Stimulated activated effector memory CD8-positive, alpha-beta T cell treated with anti-CD3 and anti-CD28 coated beads, Interleukin-12 subunit alpha, Interleukin-12 subunit beta, amount 100 ng/mL, for 72 hours (primary cell): Measurements from ENCODE around the gene FCHSD1.

ENCODE experiments used
- ATAC-seq: fragments of 150-1000 bp; cut with Tn5 transposase; 2 replicates; pipeline ENCODE4 v1.10.0; 2021
- DNase-seq, 2 donors: peaks; one replicate each; pipeline ENCODE4 v3.0.0; 2021 to 2022; ENCODE audit warnings: low spot score in 2 of 2
- H3K27ac Mint-ChIP-seq: one replicate; pipeline ENCODE4 v1.8.0; 2022; ENCODE audit warnings: mild to moderate bottlenecking, mixed read lengths
- H3K36me3 Mint-ChIP-seq: one replicate; pipeline ENCODE4 v1.8.0; 2022; ENCODE audit warnings: mild to moderate bottlenecking, mixed read lengths
- H3K4me1 Mint-ChIP-seq: one replicate; pipeline ENCODE4 v1.8.0; 2022; ENCODE audit warnings: mixed read lengths
- H3K4me3 Mint-ChIP-seq: one replicate; pipeline ENCODE4 v1.8.0; 2022; ENCODE audit warnings: mild to moderate bottlenecking, mixed read lengths
- H3K9me3 Mint-ChIP-seq: one replicate; pipeline ENCODE4 v1.8.0; 2022; ENCODE audit warnings: mixed read lengths

FCHSD1 gene

DNA sequence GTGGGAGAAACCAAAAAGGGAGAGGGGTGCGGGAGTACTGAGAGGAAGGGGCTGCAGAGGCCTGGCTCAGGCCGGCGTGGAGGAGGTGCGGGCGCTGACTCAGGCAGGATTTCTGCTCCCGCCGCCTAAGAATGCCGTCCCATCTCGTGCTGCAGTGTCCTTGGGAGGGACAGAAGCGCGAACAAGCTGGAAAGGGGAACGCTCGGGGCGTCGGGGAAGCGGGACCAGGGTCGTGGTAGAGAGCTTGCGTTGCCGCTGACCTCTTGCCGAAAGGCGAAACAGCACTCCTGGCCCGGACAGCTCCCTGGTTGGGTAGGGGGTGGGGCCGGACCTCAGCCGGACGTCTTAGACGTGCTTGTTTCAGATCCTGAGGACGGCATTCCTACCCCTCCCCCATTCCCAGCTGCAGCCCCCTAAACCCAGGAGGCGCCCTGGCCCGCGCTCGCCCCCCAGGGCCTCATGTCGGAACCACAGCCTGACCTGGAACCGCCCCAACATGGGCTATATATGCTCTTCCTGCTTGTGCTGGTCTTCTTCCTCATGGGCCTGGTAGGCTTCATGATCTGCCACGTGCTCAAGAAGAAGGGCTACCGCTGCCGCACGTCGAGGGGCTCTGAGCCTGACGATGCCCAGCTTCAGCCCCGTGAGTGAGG lies 13.3 kb downstream of the FCHSD1 start:
- ATAC-seq (peak; percentile 49), DNase-seq (peak; percentile 32 to 80)
- Mint-ChIP-seq H3K36me3 (peaks cover 64% of the 10 kb centered on the region), H3K9me3 (no peaks in the 10 kb centered on the region), H3K4me3 (peak overlapping the region; percentile 84), H3K4me1 (peaks cover 61% of the 10 kb centered on the region), H3K27ac (peak overlapping the region; percentile 86)

DNA sequence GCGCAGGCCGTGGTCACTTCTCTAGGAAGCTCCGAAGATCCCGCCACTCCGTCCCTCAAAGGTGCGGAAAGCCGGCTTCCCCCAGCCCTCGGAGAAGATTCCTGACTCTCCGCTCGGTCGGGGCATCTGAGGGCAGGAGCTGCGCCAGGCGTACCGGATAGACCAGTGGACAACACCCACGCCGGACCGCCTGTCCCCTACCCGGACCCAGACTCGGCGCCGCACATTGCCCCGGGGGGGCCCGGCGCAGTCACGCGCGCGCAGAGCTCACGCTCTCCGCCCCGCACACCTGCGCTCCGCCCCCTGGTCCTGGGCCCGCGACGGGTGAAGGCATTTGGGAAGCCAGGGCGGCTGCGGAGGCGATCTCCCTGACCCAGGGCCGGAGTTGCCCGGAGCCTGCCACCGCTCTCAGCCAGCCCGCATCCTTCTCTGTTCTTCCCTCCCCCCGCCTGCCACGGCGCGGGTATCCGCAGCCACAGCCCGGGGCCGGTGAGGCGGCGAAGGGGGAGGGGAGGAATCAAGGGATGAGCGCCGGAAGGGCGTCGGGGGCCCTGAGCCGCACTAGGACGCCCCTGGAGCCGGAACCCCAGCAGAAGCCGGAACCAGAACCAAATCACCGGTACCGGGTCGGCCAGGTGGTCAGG lies 14.0 kb downstream of the FCHSD1 start:
- Mint-ChIP-seq H3K27ac (peak overlapping the region; percentile 86), H3K4me1 (peaks cover 57% of the 10 kb centered on the region), H3K4me3 (peak overlapping the region; percentile 84), H3K9me3 (no peaks in the 10 kb centered on the region), H3K36me3 (peaks cover 70% of the 10 kb centered on the region)
- DNase-seq (peak in 1 of 2 donors; percentile 43), ATAC-seq (peak; percentile 58)

DNA sequence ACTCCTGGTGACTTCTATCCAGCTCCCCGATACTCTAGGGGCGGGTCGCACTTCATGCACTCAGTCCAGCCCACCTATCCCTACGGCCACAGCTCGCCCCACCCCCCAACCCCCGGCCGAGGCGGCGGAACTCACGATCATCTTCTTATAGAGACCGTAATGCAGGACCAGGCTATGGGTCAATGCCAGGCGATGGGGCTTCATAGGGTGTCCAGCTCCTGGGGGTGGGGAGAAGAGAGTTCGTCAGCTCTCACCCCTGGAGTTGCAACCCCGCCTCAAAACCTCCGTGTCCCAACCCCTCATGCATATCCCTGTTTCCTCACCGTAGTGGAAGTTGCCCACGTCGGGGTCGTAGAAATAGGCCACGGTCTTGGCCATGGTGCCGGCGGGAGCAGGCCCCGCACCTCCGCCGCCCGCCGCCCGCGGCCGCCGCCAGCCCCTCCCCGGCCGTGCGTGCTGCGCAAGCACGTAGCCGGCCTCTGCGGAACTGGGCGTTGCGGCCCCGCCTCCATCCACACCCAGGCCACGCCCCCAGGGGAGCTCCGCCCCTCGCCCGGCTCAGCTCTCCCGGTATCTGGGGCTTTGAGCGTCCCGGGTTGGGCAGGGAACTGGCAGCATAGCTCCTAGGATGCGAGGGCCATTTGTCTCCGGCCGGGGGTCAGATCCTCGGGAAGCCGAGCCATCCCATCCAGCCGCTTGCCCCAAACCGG lies 14.7 kb downstream of the FCHSD1 start, which contains the start of the genes HDAC3 and RELL2:
TSS of gene HDAC3 (minus strand) at position 437 of the 710 bp plus-strand sequence. CDS start at position 378, 59 bp downstream.
TSS of gene RELL2 (plus strand) at position 585 of the 710 bp plus-strand sequence. CDS start 1,229 bp downstream, outside the sequence.
- Mint-ChIP-seq H3K36me3 (peaks cover 70% of the 10 kb centered on the region), H3K27ac (peak within 1 kb of the TSS; percentile 86), H3K4me1 (peaks cover 50% of the 10 kb centered on the region), H3K4me3 (peak within 1 kb of the TSS; percentile 84), H3K9me3 (no peaks in the 10 kb centered on the region)
- ATAC-seq = peak; percentile 87
- peak; percentile 97 for DNase-seq

- DNase-seq (no peak), ATAC-seq (no peak)
- Mint-ChIP-seq H3K4me1 (peaks cover 45% of the 10 kb centered on the region), H3K9me3 (no peaks in the 10 kb centered on the region), H3K27ac (peak overlapping the region; percentile 86), H3K4me3 (peak overlapping the region; percentile 84), H3K36me3 (peaks cover 70% of the 10 kb centered on the region)
Observed at GRCh38 chr5:141636106-141636412, 15.2 kb downstream of the FCHSD1 start.

DNA sequence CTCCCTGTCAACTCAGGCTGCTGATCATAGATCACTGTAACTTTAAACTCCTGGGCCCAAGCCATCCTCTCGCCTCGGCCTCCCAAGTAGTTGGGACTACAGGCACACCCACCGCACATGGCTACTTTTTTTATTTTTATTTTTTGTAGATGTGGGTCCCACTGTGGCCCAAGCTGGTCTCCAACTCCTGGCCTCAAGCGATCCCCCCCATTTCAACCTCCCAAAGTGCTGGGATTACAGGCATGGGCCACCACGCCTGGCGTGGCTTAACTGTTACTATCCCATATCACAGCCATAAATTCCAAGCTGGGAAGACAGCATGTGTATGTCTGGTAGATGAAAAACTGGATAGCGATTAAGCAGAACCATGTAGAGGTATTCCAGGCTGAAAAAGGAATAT lies 15.6 kb downstream of the FCHSD1 start:
- Mint-ChIP-seq H3K36me3 (peaks cover 70% of the 10 kb centered on the region), H3K4me3 (peak overlapping the region; percentile 84), H3K9me3 (no peaks in the 10 kb centered on the region), H3K27ac (peak overlapping the region; percentile 86), H3K4me1 (peaks cover 41% of the 10 kb centered on the region)
- no peak for ATAC-seq
- no peak for DNase-seq

GRCh38 chr5:141634720-141635119 lies 16.5 kb downstream of the FCHSD1 start:
- no peak for DNase-seq

DNA sequence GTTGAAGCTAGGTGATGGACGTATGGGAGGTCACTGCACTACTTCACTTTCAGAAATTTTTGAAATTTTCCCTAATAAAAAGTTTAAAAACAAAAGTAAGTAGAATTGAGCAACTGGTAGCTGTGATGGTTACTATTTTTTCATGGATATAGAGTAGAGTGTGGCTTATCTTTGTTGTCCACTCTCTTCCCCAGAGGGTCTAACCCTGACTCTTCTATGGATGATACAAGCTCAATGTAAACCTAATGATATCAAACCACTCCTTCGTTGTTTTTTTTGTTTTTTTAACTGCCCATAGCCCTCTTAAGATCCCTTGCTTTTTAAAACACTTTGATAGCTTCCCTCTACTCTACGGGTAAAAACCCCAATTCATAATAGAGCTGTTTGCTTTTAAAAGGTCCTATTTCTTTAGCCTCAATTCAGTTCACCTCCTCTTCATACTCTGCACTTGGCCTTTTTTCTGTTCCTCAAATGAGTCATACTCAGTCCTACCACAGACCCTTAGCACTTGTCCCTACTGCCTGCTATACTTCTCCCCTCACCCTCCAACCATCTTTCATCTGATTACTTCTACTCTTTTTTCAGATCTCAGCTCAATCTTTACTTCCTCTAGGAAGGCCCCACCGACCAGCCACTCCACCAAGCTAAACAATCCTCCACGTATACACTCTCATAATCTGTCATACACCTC lies 17.2 kb downstream of the FCHSD1 start:
- peak; percentile 57 for ATAC-seq
- Mint-ChIP-seq H3K4me3 (peak overlapping the region; percentile 84), H3K27ac (peak overlapping the region; percentile 1), H3K9me3 (no peaks in the 10 kb centered on the region), H3K36me3 (peaks cover 78% of the 10 kb centered on the region), H3K4me1 (peaks cover 41% of the 10 kb centered on the region)
- no peak for DNase-seq

More at GRCh38 chr5:141634720-141635119, 16.5 kb downstream of the FCHSD1 start:
- peak overlapping the region; percentile 84 for H3K4me3 Mint-ChIP-seq
- no peak for ATAC-seq
- H3K36me3 Mint-ChIP-seq = peaks cover 76% of the 10 kb centered on the region
- no peaks in the 10 kb centered on the region for H3K9me3 Mint-ChIP-seq
- H3K27ac Mint-ChIP-seq = peak overlapping the region; percentile 1
- peaks cover 38% of the 10 kb centered on the region for H3K4me1 Mint-ChIP-seq

DNA sequence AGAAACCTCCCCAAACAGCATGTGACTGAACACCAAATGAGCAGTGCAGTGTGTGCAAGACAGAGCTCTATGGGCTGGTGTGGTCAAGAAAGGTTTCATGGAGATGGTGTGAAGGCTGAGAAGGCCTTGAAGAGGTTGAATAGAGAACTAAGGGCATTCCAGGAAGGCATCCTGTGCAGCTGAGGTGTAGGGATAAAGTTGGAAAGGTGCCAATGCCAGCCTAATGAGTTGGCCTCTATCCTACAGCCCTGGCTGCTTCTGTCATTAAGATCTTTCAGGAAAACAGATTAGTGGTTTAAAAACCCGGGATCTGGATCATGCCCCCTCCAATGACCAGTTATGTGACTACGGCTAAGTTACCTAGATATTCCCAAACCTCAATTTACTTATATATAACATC lies 18.6 kb downstream of the FCHSD1 start:
- Mint-ChIP-seq H3K9me3 (no peaks in the 10 kb centered on the region), H3K4me1 (peaks cover 35% of the 10 kb centered on the region), H3K27ac (no peak overlapping the region), H3K4me3 (no peak overlapping the region), H3K36me3 (peaks cover 78% of the 10 kb centered on the region)
- no peak for DNase-seq
- ATAC-seq = no peak

GRCh38 chr5:141630570-141631140 lies 20.6 kb downstream of the FCHSD1 start:
- Mint-ChIP-seq H3K36me3 (peaks cover 91% of the 10 kb centered on the region), H3K4me1 (peaks cover 29% of the 10 kb centered on the region), H3K4me3 (no peak overlapping the region), H3K9me3 (no peaks in the 10 kb centered on the region), H3K27ac (no peak overlapping the region)
- no peak for DNase-seq
- ATAC-seq = no peak

- H3K36me3 Mint-ChIP-seq = peaks cover 100% of the 10 kb centered on the region
- DNase-seq = no peak
Observed at GRCh38 chr5:141628175-141628788, 22.9 kb downstream of the FCHSD1 start.

DNA sequence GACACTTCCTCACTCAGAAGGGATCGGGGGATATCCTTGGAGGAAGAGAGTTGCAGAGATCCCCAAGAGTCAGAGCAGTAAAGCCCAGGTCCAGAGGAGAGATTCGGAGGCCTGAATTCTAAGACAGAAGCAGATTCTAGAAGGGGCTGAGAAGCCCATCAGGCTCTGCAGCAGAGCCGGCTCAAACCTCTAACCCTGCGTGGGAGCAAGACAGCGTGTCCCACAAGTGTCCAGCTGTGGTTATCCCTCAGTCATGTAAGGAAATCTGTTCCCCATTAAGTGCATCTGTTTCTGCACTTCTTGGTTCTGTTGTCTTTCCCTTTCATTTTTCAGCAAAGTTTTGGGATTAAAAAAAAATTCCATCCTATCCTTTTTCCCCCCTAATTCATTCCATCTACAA lies 27.6 kb downstream of the FCHSD1 start:
- Mint-ChIP-seq H3K27ac (peak overlapping the region; percentile 72), H3K4me1 (peaks cover 9% of the 10 kb centered on the region), H3K36me3 (peaks cover 99% of the 10 kb centered on the region), H3K4me3 (no peak overlapping the region), H3K9me3 (no peaks in the 10 kb centered on the region)
- no peak for ATAC-seq
- DNase-seq = no peak

More at GRCh38 chr5:141628175-141628788, 22.9 kb downstream of the FCHSD1 start:
- Mint-ChIP-seq H3K4me3 (no peak overlapping the region), H3K4me1 (peaks cover 14% of the 10 kb centered on the region), H3K27ac (peak overlapping the region; percentile 86), H3K9me3 (no peaks in the 10 kb centered on the region)
- no peak for ATAC-seq

DNA sequence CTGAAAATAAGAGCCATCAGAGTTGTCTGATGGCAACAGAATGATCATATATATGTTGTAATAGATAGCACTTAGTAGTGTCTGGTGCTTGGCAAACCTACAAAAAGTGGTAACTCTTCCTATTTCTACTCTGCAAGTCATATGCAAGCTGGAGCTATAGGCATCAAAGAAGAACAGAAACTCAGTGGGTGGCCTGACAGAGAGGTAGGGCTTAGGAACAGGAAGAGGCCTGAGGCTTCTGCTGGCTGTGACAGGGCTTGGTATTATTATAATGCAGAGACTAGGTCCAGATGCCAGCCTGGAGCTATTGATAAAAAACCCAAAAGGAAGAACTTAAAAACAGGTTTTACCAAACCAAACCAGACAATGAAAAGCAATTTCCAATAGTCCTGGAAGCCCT lies 28.0 kb downstream of the FCHSD1 start:
- no peaks in the 10 kb centered on the region for H3K9me3 Mint-ChIP-seq
- peaks cover 99% of the 10 kb centered on the region for H3K36me3 Mint-ChIP-seq
- peaks cover 8% of the 10 kb centered on the region for H3K4me1 Mint-ChIP-seq
- DNase-seq = no peak
- H3K27ac Mint-ChIP-seq = peak overlapping the region; percentile 72
- no peak overlapping the region for H3K4me3 Mint-ChIP-seq
- no peak for ATAC-seq

- Mint-ChIP-seq H3K4me3 (peak within 1 kb of the TSS; percentile 90), H3K4me1 (peaks cover 31% of the 10 kb centered on the region), H3K27ac (peak within 1 kb of the TSS; percentile 95), H3K36me3 (peaks cover 93% of the 10 kb centered on the region), H3K9me3 (no peaks in the 10 kb centered on the region)
- ATAC-seq = peak; percentile 93
- DNase-seq = peak; percentile 94 to 98
Observed at GRCh38 chr5:141618804-141619554, 32.2 kb downstream of the FCHSD1 start, which contains the start of gene DIAPH1. DIAPH1 (minus strand) TSS chr5:141619000; CDS start chr5:141618914, 86 bp downstream.
